Heart right ventricle (tissue), 16 donors: ENCODE results near the gene IQGAP2. TPM values are rescaled to one million over a fixed set of nuclear protein-coding genes. Genes with fewer than 3 reads are reported as not detected.

Experiments
- ATAC-seq, 8 donors: fragments of 200-7000 bp; cut with Tn5 transposase; one replicate each; pipeline ENCODE4 v1.9.1; 2020; ENCODE audit warnings: mild to moderate bottlenecking in 8 of 8, moderate library complexity in 8 of 8, moderate number of reproducible peaks in 1 of 8
- DNase-seq, 2 donors: peaks; one replicate each; pipeline ENCODE4 v3.0.0-alpha.2; 2020
- H3K27ac ChIP-seq, 10 donors: fragments of 200-600 bp; sonication (generic) in 2 of 10; one replicate each; pipeline versions ENCODE4 v1.5.0 to v1.8.0; 2020 to 2022; ENCODE audit warnings: mild to moderate bottlenecking in 3 of 10
- H3K27me3 ChIP-seq, 7 donors: fragments of 200-600 bp; one replicate each; pipeline ENCODE4 v1.8.0; 2021 to 2022; ENCODE audit warnings: mild to moderate bottlenecking in 2 of 7
- H3K36me3 ChIP-seq, 9 donors: fragments of 200-600 bp; sonication (generic) in 1 of 9; one replicate each; pipeline versions ENCODE4 v1.5.0 to v1.8.0; 2020 to 2022; ENCODE audit warnings: mild to moderate bottlenecking in 2 of 9
- H3K4me1 ChIP-seq, 9 donors: fragments of 200-600 bp; sonication (generic) in 1 of 9; one replicate each; pipeline versions ENCODE4 v1.5.0 to v1.8.0; 2020 to 2022; ENCODE audit warnings: mild to moderate bottlenecking in 4 of 9
- H3K4me3 ChIP-seq, 10 donors: fragments of 200-600 bp; sonication (generic) in 2 of 10; one replicate each; pipeline versions ENCODE4 v1.5.0 to v1.8.0; 2020 to 2022; ENCODE audit warnings: mild to moderate bottlenecking in 7 of 10, moderate library complexity in 2 of 10
- H3K9me3 ChIP-seq, 11 donors: fragments of 200-600 bp in 10 of 11; sonication (generic) in 2 of 11; one replicate each; pipeline versions ENCODE4 v1.5.0 to v1.8.0; 2013 to 2022; ENCODE audit warnings: mild to moderate bottlenecking in 2 of 11, control low read depth in 1 of 11, moderate library complexity in 1 of 11
- CTCF ChIP-seq, 9 donors: fragments of 200-600 bp; sonication (generic) in 2 of 9; IDR thresholded peaks; one replicate each; pipeline versions ENCODE4 v1.5.0 to v1.8.0; 2021 to 2022; ENCODE audit warnings: antibody characterized with exemption in 9 of 9, mild to moderate bottlenecking in 5 of 9, moderate library complexity in 1 of 9
- WGBS, 2 donors: extraction: QIAGEN DNeasy Blood & Tissue Kit; methylation state at CpG; one replicate each; pipeline ENCODE4 v1.1.7; 2013; ENCODE audit warnings: inconsistent platforms in 1 of 2; 5-methylcytosine and 5-hydroxymethylcytosine counted together
- intact Hi-C, 10 donors: fragments of 100-400 bp; cut with DNase I; formaldehyde crosslinking; loops; one replicate each; pipeline versions ENCODE4 v1.11.1 to v1.14.2; 2022
- polyA plus RNA-seq, 2 donors: library from polyadenylated mRNA; stranded (reverse); fragments of 200-250 nt; gene quantifications; one replicate each; pipeline ENCODE4 v1.2.3, GENCODE V29; 2013
- total RNA-seq, 10 donors: library from RNA; stranded (reverse); fragmentation: NEBNext Ultra II Directional in 3 of 10; extraction: Animal tissue kit (Norgen Biotek cat#: 25700) in 3 of 10; gene quantifications; one replicate each; pipeline versions ENCODE4 v1.2.1 to v1.2.4, GENCODE V29; 2021 to 2023
- donor health status: Arrhythmogenic right ventricular cardiomyopathy.
- donor health status: ischemic (EF 13 %, LVEDD 7.1; RV severe dilation, severe dysfunction).
- donor health status: healthy with polysubstance abuse.
- donor health status: DM: no; HTN: yes; CAD: no.
- donor health status: DM: no; HTN: no; CAD: no.
- donor health status: ischemic (EF 25% LVEDD 6.9; RV normal size, moderate dysfunction).
- donor health status: ischemic (EF 25% LVEDD 5.7; RV mildly dilated, moderate dysfunction).
- donor health status: healthy.
- donor health status: DM: yes; HTN: yes; CAD: no.
- donor health status: Ischemic cardiomyopathy.
- donor health status: ischemic (EF 35%, LVEDD 5.7; RV mildly dilated, moderate dysfunction).
- donor health status: nonischemic (EF 11% LVEDD 7.7; RV severe dilation, severe dysfunction).
- donor health status: DM: yes; HTN: yes; CAD: no.
- donor health status: PGD.
- donor health status: ischemic (EF 29% LVEDD 5.4; RV normal size, mild dysfunction).
- donor health status: nonischemic (EF 23%, LVEDD 6.1; RV moderate dilation, normal function).

The IQGAP2 gene
- total and polyA plus RNA-seq, 12 donors: 2.5 to 22.3 (median 5.0) TPM

DNA sequence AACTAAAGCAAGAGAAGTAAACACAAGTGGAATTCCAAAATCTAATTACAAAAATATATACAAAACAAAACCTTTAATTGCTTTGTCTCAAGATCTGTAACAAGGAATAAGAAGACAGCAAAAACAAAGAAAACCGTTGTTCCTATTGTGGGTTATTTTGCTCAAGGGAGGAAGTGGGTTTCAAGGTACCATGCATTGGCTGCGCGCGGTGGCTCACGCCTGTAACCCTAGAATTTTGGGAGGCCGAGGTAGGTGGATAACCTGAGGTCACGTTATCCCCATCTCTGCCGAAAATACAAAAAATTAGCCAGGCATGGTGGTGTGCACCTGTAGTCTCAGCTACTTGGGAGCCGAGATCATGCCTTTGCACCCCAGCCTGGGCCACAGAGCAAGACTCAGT, 12.1 kb upstream of the IQGAP2 start:
- intact Hi-C loops: no loop called here
- H3K36me3 ChIP-seq: no peaks in the 10 kb centered on the region
- TF ChIP-seq CTCF (IDR thresholded peaks at IDR 0.05): no peak
- 92% methylated on average over 9 of the region's 9 CpGs for WGBS, 2 donors
- DNase-seq: no peak
- H3K27me3 ChIP-seq: peaks cover 0 to 16% (median 0%) of the 10 kb centered on the region in 7 donors
- no peak overlapping the region for H3K4me3 ChIP-seq
- peak overlapping the region in 1 of 10 donors; percentile 18 for H3K27ac ChIP-seq
- H3K9me3 ChIP-seq: no peaks in the 10 kb centered on the region
- H3K4me1 ChIP-seq: peaks cover 0 to 13% (median 0%) of the 10 kb centered on the region in 9 donors
- ATAC-seq: no peak

- Histone ChIP-seq H3K27me3 (peaks cover 0 to 22% (median under 1%) of the 10 kb centered on the region in 7 donors), H3K4me1 (peaks cover 0 to 13% (median 0%) of the 10 kb centered on the region in 9 donors), H3K36me3 (no peaks in the 10 kb centered on the region), H3K4me3 (no peak overlapping the region), H3K27ac (no peak overlapping the region), H3K9me3 (no peaks in the 10 kb centered on the region)
- 77 to 81% methylated on average over 5 of the region's 5 CpGs for WGBS, 2 donors
- TF ChIP-seq CTCF (IDR thresholded peaks at IDR 0.05): no peak
- no peak for ATAC-seq
- DNase-seq: no peak
- intact Hi-C loops: no loop called here
Observed at GRCh38 chr5:76393035-76393680, 9.9 kb upstream of the IQGAP2 start.

DNA sequence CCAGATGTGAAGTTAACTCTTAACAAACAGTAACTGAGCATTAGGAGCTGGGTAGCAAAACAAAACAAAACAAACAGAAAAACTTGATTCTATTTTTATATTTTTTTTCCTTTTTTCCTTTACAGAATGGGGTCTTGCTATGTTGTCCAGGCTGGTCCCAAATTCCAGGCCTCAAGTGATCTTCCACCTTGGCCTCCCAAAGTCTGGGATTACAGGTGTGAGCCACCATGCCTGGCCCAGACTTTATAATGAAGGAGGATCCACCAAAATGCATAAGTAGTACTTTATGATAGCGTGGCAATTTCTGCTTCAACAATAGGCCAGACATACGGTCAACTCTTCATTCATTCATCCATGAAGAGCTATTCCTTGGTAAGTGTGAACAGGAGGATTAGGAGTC, 5.9 kb upstream of the IQGAP2 start:
- ATAC-seq (no peak), DNase-seq (no peak)
- Histone ChIP-seq H3K27ac (no peak overlapping the region), H3K4me3 (no peak overlapping the region), H3K9me3 (no peaks in the 10 kb centered on the region), H3K36me3 (no peaks in the 10 kb centered on the region), H3K4me1 (peaks cover 0 to 9% (median 5%) of the 10 kb centered on the region in 9 donors), H3K27me3 (peaks cover 4 to 41% (median 15%) of the 10 kb centered on the region in 7 donors)
- intact Hi-C loops: no loop called here
- 94% methylated on average over 2 of the region's 2 CpGs for WGBS, 2 donors
- TF ChIP-seq CTCF (IDR thresholded peaks at IDR 0.05): no peak

DNA sequence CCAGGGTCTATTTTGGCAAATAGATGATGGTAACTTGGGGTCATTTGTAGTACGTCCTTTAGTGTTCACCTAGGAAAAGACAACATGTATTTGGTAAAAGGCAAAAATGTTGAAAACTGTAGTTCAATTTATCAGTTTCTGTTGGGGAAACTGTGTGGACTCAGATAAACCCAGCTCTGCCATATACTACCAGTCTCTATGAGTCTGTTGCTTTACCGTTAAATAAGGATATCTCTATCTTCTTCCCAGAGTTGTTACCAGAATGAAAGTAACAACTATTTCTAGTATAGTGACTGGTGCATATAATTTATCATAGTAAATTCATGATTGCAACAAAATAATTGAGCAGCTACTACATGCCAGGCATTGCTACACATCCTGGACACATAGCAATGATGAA, 3.8 kb upstream of the IQGAP2 start:
- no peak overlapping the region for H3K4me3 ChIP-seq
- 89 to 91% methylated on average over 2 of the region's 2 CpGs for WGBS, 2 donors
- intact Hi-C loops: no loop called here
- no peak for TF ChIP-seq CTCF (IDR thresholded peaks at IDR 0.05)
- peaks cover 0 to 27% (median 19%) of the 10 kb centered on the region in 9 donors for H3K4me1 ChIP-seq
- H3K9me3 ChIP-seq: no peaks in the 10 kb centered on the region
- DNase-seq (no peak), ATAC-seq (no peak)
- H3K36me3 ChIP-seq: no peaks in the 10 kb centered on the region
- H3K27ac ChIP-seq: no peak overlapping the region
- H3K27me3 ChIP-seq: peaks cover 4 to 57% (median 29%) of the 10 kb centered on the region in 7 donors
